ENCODE results near the gene DFFA.
"Not testable (repeated sequence)": the region's sequence is repeated elsewhere in the genome, so short reads cannot be mapped to it uniquely, and the experiment has no call there.

The DFFA gene

DNA sequence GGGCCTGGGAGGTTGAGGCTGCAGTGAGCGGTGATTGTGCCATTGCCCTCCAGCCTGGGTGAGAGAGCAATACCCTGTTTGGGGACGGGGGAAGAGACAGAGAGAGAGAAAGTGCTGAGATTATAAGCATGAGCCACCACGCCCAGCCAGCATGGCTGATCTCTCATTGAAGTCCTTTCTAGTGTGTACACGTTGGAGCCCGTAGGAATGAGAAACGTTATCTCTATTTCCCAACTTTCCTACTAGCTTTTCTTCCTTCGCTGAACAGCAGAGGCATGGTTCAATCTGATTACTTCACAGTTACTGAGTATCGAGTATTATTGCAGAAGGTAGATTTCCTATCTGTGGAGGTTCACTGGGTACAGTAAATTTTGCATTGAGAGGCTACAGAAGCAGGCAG lies 7.0 kb upstream of the DFFA start:
- Histone ChIP-seq H3K4me1 (ENCODE audit: insufficient read depth, low read length) (peaks cover 7% of the 10 kb centered on the region; the same call in 1 of the 2 replicates), H3K9me3 (ENCODE audit: insufficient read depth, low read depth, low read length) (no peaks in the 10 kb centered on the region), H3K27ac (ENCODE audit: low read depth, low read length) (no peak overlapping the region), H3K9ac (ENCODE audit: low read depth, low read length) (no peak overlapping the region), H3K36me3 (ENCODE audit: insufficient read depth, low read length) (no peaks in the 10 kb centered on the region), H3K4me3 (ENCODE audit: low read length) (no peak overlapping the region), H3K27me3 (ENCODE audit: insufficient read depth, low read length) (no peaks in the 10 kb centered on the region)
- WGBS = 84% methylated on average over 8 of the region's 8 CpGs

DNA sequence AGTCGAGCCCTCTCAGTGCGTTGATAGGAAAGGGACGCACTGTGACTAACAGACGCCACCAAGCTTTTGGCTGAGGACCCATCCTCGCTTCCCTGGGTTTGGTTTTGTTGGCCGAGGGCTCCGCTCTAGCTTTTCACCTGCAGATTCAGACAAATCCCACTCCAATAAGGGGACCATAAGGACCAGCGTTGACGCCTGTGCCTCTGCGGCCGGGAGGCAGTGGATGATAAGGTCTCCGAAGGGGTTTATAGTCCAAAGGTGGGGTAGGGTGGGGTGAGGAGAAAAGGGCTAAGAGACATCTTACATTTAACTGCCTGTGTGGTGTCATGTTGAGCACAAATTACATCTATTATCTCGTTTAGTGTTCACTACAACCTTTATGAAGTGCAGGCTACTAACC lies 3.2 kb upstream of the DFFA start:
- Histone ChIP-seq H3K27me3 (ENCODE audit: insufficient read depth, low read length) (no peaks in the 10 kb centered on the region), H3K9me3 (ENCODE audit: insufficient read depth, low read depth, low read length) (no peaks in the 10 kb centered on the region), H3K27ac (ENCODE audit: low read depth, low read length) (peak overlapping the region; percentile 66; the same call in 1 of the 2 replicates), H3K9ac (ENCODE audit: low read depth, low read length) (peak overlapping the region; percentile 88), H3K36me3 (ENCODE audit: insufficient read depth, low read length) (no peaks in the 10 kb centered on the region), H3K4me1 (ENCODE audit: insufficient read depth, low read length) (peaks cover 12% of the 10 kb centered on the region), H3K4me3 (ENCODE audit: low read length) (peak overlapping the region; percentile 99)
- WGBS = 2% methylated on average over 13 of the region's 13 CpGs

DNA sequence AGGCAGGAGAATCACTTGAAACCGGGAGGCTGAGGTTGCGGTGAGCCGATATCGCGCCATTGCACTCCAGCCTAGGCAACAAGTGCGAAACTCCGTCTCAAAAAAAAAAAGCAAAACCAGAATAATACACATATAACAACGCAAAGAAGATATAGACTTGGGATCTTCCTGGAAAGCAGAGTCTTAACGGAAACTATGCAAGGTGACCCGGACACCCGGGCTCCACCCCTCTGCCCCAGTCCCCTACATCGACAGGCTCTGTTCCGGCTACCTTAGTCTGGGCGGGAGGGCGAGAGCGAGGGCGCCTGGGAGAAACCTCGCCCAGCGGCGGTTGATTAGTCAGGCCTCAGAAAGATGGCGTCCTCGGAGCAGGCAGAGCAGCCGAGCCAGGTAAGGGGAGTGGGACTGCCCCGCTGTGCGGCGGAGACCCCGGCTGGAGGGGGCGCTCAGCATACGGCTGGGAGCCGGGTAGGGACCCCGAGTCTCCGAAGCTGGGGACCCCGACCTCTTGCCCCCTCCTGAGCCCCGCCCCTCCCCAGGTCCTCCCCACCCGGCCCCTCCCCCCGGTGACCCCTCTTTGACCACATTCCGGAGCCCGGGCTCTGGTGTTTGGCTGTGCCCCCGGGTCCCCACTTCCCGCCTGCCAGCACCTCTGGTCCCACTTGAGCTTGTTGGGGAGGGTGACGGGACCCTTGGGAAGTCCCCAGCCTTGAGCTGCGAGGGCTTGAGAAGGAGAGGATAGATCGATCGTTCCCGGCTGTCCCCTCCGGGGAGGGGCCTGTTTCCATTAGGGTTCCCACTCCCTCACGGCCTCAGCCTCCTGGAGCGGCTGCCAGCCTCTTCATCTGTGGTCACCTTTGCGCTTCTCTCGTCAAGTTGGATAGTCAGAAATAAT lies 2.5 kb upstream of the DFFA start, which contains the start of gene PEX14:
Gene PEX14, plus strand, starts transcription at position 338 of the 895 bp plus-strand sequence. Its CDS starts 17 bp downstream, at position 355.
- peaks cover 3% of the 10 kb centered on the region for H3K36me3 ChIP-seq (ENCODE audit: insufficient read depth, low read length)
- no peaks in the 10 kb centered on the region for H3K27me3 ChIP-seq (ENCODE audit: insufficient read depth, low read length)
- no peaks in the 10 kb centered on the region for H3K9me3 ChIP-seq (ENCODE audit: insufficient read depth, low read depth, low read length)
- 13% methylated on average over 47 of the region's 50 CpGs for WGBS
- peaks cover 12% of the 10 kb centered on the region for H3K4me1 ChIP-seq (ENCODE audit: insufficient read depth, low read length)
- peak within 1 kb of the TSS; percentile 99 for H3K4me3 ChIP-seq (ENCODE audit: low read length)
- H3K9ac ChIP-seq (ENCODE audit: low read depth, low read length) = peak within 1 kb of the TSS; percentile 88
- peak within 1 kb of the TSS; percentile 66; the same call in 1 of the 2 replicates for H3K27ac ChIP-seq (ENCODE audit: low read depth, low read length)

DNA sequence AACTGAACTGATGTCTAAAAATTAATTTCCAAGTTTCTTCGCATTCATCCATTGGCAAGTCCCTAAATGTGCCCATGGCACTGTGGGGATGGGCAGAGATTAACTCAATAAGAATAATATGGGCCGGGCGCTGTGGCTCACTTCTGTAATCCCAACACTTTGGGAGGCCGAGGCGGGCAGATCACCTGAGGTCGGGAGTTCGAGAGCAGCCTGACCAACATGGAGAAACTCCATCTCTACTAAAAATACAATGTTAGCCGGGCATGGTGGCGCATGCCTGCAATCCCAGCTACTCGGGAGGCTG lies 1.9 kb upstream of the DFFA start:
- H3K27me3 ChIP-seq (ENCODE audit: insufficient read depth, low read length); H3K9ac ChIP-seq (ENCODE audit: low read depth, low read length); H3K27ac ChIP-seq (ENCODE audit: low read depth, low read length); H3K9me3 ChIP-seq (ENCODE audit: insufficient read depth, low read depth, low read length); H3K36me3 ChIP-seq (ENCODE audit: insufficient read depth, low read length): not testable (repeated sequence)
- Histone ChIP-seq H3K4me1 (ENCODE audit: insufficient read depth, low read length) (peaks cover 12% of the 10 kb centered on the region), H3K4me3 (ENCODE audit: low read length) (peak overlapping the region; percentile 99)
- WGBS = 94% methylated on average over 10 of the region's 10 CpGs

DNA sequence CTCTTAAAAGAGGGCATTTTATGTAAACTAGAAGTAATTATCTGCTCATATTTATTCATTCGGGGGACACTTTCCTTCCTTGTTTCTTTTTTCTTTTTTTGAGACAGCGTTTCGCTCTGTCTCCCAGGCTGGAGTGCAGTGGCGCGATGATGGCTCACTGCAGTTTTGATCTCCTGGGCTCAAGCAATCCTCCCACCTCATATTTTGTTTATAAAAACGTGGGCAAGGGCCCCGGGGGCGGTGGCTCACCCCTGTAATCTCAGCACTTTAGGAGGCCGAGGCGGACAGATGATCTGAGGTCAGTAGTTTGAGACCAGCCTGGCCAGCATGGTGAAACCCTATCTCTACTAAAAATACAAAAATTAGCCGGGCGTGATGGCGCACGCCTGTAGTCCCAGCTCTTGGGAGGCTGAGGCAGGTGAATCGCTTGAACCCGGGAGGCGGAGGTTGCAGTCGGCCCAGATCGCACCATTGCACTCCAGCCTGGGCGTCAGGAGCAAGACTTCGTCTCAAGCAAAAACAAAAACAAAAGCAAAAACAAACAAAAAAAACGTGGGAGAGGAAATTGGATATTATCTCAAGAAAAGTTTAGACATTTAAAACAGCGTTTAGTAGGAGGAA lies 926 bp upstream of the DFFA start:
- peak overlapping the region; percentile 69; the same call in 1 of the 2 replicates for H3K9ac ChIP-seq (ENCODE audit: low read depth, low read length)
- no peaks in the 10 kb centered on the region for H3K9me3 ChIP-seq (ENCODE audit: insufficient read depth, low read depth, low read length)
- no peaks in the 10 kb centered on the region for H3K27me3 ChIP-seq (ENCODE audit: insufficient read depth, low read length)
- WGBS = 96% methylated on average over 21 of the region's 23 CpGs
- peaks cover 12% of the 10 kb centered on the region for H3K4me1 ChIP-seq (ENCODE audit: insufficient read depth, low read length)
- peak overlapping the region; percentile 92; the same call in 1 of the 2 replicates for H3K4me3 ChIP-seq (ENCODE audit: low read length)
- peaks cover 17% of the 10 kb centered on the region for H3K36me3 ChIP-seq (ENCODE audit: insufficient read depth, low read length)
- H3K27ac ChIP-seq (ENCODE audit: low read depth, low read length) = no peak overlapping the region

DNA sequence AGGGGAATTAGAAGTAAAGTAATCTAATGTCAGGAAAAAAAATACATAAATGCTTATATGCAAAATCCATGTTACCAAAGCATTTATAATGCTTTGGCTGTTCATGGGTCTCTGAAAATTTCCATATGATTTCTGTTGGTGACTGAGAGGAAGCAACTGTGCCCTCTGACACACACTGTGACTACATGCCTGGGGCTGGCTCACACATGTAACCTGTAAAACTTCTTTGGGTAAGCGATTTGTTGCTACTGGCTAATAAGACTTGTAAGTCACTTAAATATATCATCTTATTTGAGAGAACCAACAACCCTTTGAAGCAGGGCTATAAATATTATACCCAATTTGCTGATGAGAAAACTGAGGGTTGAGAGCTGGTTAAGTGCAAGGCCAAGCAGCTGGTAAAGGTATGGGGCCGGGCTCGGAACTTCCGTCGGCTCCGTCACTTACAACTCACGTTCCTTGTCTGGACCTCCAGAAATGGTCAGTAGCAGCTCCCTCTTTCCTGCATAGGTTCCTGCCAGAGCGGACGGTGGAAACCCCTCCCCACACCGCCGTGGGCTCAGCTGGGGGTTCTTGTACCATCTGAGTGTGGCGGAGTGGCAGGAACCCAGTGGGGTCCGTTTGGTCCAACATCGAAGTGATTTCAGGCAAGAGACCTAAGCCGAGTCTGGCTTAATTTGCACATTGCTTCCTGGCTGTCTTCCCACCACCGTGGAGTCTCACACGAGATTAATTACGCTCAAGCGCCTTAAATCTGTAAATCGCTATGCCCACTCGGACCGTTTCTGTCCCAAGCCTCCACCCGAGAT lies 714 bp downstream of the DFFA start:
- 3% methylated on average over 22 of the region's 23 CpGs for WGBS
- Histone ChIP-seq H3K4me1 (ENCODE audit: insufficient read depth, low read length) (peaks cover 12% of the 10 kb centered on the region), H3K9me3 (ENCODE audit: insufficient read depth, low read depth, low read length) (no peaks in the 10 kb centered on the region), H3K27ac (ENCODE audit: low read depth, low read length) (peak overlapping the region; percentile 63; the same call in 1 of the 2 replicates), H3K4me3 (ENCODE audit: low read length) (peak overlapping the region; percentile 92), H3K27me3 (ENCODE audit: insufficient read depth, low read length) (no peaks in the 10 kb centered on the region), H3K9ac (ENCODE audit: low read depth, low read length) (peak overlapping the region; percentile 84), H3K36me3 (ENCODE audit: insufficient read depth, low read length) (peaks cover 33% of the 10 kb centered on the region)

DNA sequence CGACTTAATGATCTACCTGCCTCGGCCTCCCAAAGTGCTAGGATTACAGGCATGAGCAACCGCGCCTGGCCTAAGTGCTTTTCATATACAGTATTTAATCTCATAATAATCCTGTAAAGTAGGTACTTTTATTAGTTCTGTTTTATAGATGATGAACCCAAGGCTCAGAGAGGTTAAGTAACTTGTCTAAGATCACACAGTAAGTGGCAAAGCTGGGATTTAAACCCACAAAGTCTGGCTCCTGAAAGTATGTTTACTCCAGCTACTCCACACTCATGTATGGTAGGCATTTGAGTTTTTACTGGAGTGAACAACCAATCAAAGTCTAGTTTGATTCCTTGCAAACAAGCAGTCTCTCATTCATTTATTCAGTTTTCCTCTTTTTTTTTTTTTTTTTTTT lies 2.3 kb downstream of the DFFA start:
- Histone ChIP-seq H3K27ac (ENCODE audit: low read depth, low read length) (no peak overlapping the region), H3K4me3 (ENCODE audit: low read length) (no peak overlapping the region), H3K4me1 (ENCODE audit: insufficient read depth, low read length) (peaks cover 5% of the 10 kb centered on the region), H3K36me3 (ENCODE audit: insufficient read depth, low read length) (peaks cover 49% of the 10 kb centered on the region), H3K9me3 (ENCODE audit: insufficient read depth, low read depth, low read length) (no peaks in the 10 kb centered on the region), H3K27me3 (ENCODE audit: insufficient read depth, low read length) (no peaks in the 10 kb centered on the region), H3K9ac (ENCODE audit: low read depth, low read length) (no peak overlapping the region)
- 100% methylated on average over 3 of the region's 4 CpGs for WGBS

DNA sequence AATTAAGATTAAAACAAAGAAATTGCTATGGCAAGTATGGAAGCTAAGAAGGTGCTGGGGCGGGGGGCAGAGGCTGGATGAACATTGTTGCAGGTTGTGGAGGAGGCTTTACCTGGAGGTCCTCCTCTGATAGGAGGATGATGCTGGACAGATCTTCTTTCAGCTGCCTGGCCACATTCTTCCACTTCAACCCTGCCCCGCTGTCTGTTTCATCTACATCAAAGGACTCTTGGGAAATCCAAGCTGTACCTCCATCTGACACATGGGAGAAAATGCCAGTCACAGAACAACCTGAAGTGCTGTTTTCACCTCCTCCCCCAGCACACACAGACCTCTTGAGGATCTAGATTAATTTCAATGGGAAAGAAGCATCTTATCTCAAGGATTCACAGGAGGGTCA lies 5.3 kb downstream of the DFFA start:
- no peak overlapping the region for H3K9ac ChIP-seq (ENCODE audit: low read depth, low read length)
- WGBS = 96% methylated on average over 2 of the region's 2 CpGs

DNA sequence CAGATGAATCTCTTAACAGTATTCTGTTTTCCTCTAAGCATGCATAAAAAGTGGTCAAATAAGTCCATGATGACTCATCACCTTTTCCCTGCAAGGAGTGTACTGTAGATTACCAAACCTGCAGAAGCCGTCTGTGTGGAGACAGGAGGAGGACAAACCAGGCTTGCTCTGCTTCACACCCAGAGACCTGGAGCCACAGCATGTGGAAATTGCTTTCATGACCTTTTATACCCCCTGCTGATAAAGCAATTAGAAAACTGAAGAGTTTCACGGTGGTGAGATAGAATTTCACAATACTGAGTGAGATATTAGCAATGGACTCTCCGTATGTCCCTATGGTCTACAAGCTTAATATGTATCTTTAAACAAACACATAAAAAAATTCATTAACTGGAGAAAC lies 13.1 kb downstream of the DFFA start:
- no peaks in the 10 kb centered on the region for H3K27me3 ChIP-seq (ENCODE audit: insufficient read depth, low read length)
- WGBS = 88% methylated on average over 3 of the region's 3 CpGs
- H3K9ac ChIP-seq (ENCODE audit: low read depth, low read length) = no peak overlapping the region
- H3K4me1 ChIP-seq (ENCODE audit: insufficient read depth, low read length) = no peaks in the 10 kb centered on the region; the same call in 1 of the 2 replicates
- H3K9me3 ChIP-seq (ENCODE audit: insufficient read depth, low read depth, low read length) = no peaks in the 10 kb centered on the region
- H3K4me3 ChIP-seq (ENCODE audit: low read length) = no peak overlapping the region
- H3K36me3 ChIP-seq (ENCODE audit: insufficient read depth, low read length) = peaks cover 54% of the 10 kb centered on the region
- no peak overlapping the region for H3K27ac ChIP-seq (ENCODE audit: low read depth, low read length)

More for the DNA sequence above, 5.3 kb downstream of the DFFA start:
- Histone ChIP-seq H3K4me1 (ENCODE audit: insufficient read depth, low read length) (no peaks in the 10 kb centered on the region; the same call in 1 of the 2 replicates), H3K27me3 (ENCODE audit: insufficient read depth, low read length) (no peaks in the 10 kb centered on the region), H3K27ac (ENCODE audit: low read depth, low read length) (no peak overlapping the region), H3K9me3 (ENCODE audit: insufficient read depth, low read depth, low read length) (no peaks in the 10 kb centered on the region), H3K36me3 (ENCODE audit: insufficient read depth, low read length) (peaks cover 76% of the 10 kb centered on the region), H3K4me3 (ENCODE audit: low read length) (no peak overlapping the region)

DNA sequence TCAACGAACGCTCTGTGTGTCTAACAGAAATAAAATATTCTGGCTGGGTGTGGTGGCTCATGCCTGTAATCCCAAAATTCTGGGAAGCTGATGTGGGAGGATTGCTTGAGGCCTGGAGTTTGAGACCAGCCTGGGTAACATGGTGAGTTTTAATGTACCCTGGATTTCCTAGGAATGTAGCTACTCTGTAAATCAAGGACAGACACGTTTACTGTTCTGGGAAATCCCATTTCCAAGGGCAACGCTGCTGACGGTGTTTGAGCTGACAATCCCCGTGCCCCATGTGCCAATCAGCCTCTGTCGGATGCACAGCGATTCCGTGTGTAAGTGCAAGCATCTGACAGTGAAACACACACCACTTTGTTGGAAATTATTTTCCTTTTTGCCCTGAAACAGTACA lies 14.5 kb downstream of the DFFA start:
- Histone ChIP-seq H3K36me3 (ENCODE audit: insufficient read depth, low read length) (peaks cover 44% of the 10 kb centered on the region), H3K27ac (ENCODE audit: low read depth, low read length) (no peak overlapping the region), H3K4me3 (ENCODE audit: low read length) (no peak overlapping the region), H3K9ac (ENCODE audit: low read depth, low read length) (no peak overlapping the region), H3K27me3 (ENCODE audit: insufficient read depth, low read length) (no peaks in the 10 kb centered on the region), H3K4me1 (ENCODE audit: insufficient read depth, low read length) (no peaks in the 10 kb centered on the region; the same call in 1 of the 2 replicates), H3K9me3 (ENCODE audit: insufficient read depth, low read depth, low read length) (no peaks in the 10 kb centered on the region)
- 94% methylated on average over 9 of the region's 9 CpGs for WGBS

DNA sequence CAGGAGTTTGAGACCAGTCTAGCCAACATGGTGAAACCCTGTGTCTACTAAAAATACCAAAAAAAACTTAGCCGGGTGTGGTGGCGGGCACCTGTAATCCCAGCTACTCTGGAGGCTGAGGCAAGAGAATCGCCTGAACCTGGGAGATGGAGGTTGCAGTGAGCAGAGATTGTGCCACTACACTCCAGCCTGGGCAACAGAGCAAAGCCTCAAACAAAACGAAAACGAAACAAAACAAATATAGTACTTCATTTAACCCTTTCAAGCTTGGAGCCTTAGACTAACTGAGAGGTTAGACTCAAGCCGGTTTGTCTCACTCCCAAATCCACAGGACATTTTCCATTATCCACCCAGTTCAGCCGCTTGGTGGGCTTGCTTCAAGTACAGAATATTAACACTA lies 14.9 kb downstream of the DFFA start:
- not testable (repeated sequence) for H3K9ac ChIP-seq (ENCODE audit: low read depth, low read length); H3K4me1 ChIP-seq (ENCODE audit: insufficient read depth, low read length); H3K27me3 ChIP-seq (ENCODE audit: insufficient read depth, low read length); H3K9me3 ChIP-seq (ENCODE audit: insufficient read depth, low read depth, low read length); H3K4me3 ChIP-seq (ENCODE audit: low read length); H3K27ac ChIP-seq (ENCODE audit: low read depth, low read length)
- peaks cover 40% of the 10 kb centered on the region for H3K36me3 ChIP-seq (ENCODE audit: insufficient read depth, low read length)
- 94% methylated on average over 7 of the region's 7 CpGs for WGBS
